Lung (tissue), 12 donors: ENCODE measurements around the gene ERCC8. TPM values are rescaled to one million over a fixed set of nuclear protein-coding genes. Genes with fewer than 3 reads are reported as not detected.

Experiments used
- ATAC-seq: fragments of 200-7000 bp; cut with Tn5 transposase; one replicate; pipeline ENCODE4 v1.9.1; 2020; ENCODE audit warnings: moderate number of reproducible peaks; ENCODE audit not compliant: insufficient read depth, low FRiP score
- DNase-seq, 3 donors: peaks; one replicate each; pipeline ENCODE4 v3.0.0-alpha.2; 2013 to 2017
- H3K27ac ChIP-seq, 2 donors: one replicate each; pipeline ENCODE4 v1.5.1; 2013; ENCODE audit warnings: mild to moderate bottlenecking in 2 of 2, moderate library complexity in 2 of 2, control low read depth in 1 of 2, inconsistent platforms in 1 of 2, low read depth in 1 of 2, low read length in 1 of 2
- H3K27me3 ChIP-seq, 3 donors: one replicate each; pipeline ENCODE4 v1.5.1; 2013; ENCODE audit warnings: low read length in 2 of 3; ENCODE audit not compliant: control insufficient read depth in 3 of 3, insufficient read depth in 3 of 3
- H3K36me3 ChIP-seq, 4 donors: one replicate each; pipeline ENCODE4 v1.5.1; 2013; ENCODE audit warnings: low read length in 4 of 4, mild to moderate bottlenecking in 1 of 4, moderate library complexity in 1 of 4; ENCODE audit not compliant: control insufficient read depth in 4 of 4, insufficient read depth in 4 of 4
- H3K4me1 ChIP-seq, 5 donors: one replicate each; pipeline ENCODE4 v1.5.1; 2013; ENCODE audit warnings: low read length in 5 of 5, mild to moderate bottlenecking in 2 of 5, moderate library complexity in 1 of 5; ENCODE audit not compliant: control insufficient read depth in 5 of 5, insufficient read depth in 5 of 5
- H3K4me3 ChIP-seq: one replicate; pipeline ENCODE4 v1.5.1; 2013; ENCODE audit warnings: mild to moderate bottlenecking, control low read depth, moderate library complexity
- H3K9ac ChIP-seq, 2 donors: one replicate each; pipeline ENCODE4 v1.5.1; 2013; ENCODE audit warnings: low read length in 2 of 2, control low read depth in 1 of 2; ENCODE audit not compliant: insufficient read depth in 1 of 2
- H3K9me3 ChIP-seq, 4 donors: one replicate each; pipeline ENCODE4 v1.5.1; 2013; ENCODE audit warnings: low read length in 3 of 4, mild to moderate bottlenecking in 1 of 4, moderate library complexity in 1 of 4; ENCODE audit not compliant: control insufficient read depth in 4 of 4, insufficient read depth in 3 of 4
- CTCF ChIP-seq: IDR thresholded peaks from 2 replicates; pipeline ENCODE4 v1.5.1; 2012; ENCODE audit warnings: mild to moderate bottlenecking; ENCODE audit errors: control extremely low read depth, extremely low read depth
- WGBS, 2 donors: extraction: QIAGEN DNeasy Blood & Tissue Kit; methylation state at CpG; one replicate each; pipeline ENCODE4 v1.1.7; 2013; 5-methylcytosine and 5-hydroxymethylcytosine counted together
- polyA plus RNA-seq, 2 donors: library from polyadenylated mRNA; stranded (reverse); fragments of 200-250 nt; gene quantifications; one replicate each; pipeline ENCODE4 v1.2.1, GENCODE V29; 2013
- total RNA-seq, 2 donors: library from RNA; depleted of rRNA in 1 of 2; stranded (reverse); fragments of >200 nt in 1 of 2; gene quantifications; one replicate each; pipeline ENCODE4 v1.2.1, GENCODE V29; 2014 to 2021
- donor health status: control.
- donor health status: control.
- donor health status: Bipolar disorder and iron deficiency.
- donor health status: healthy.
- donor health status: DM: yes; HTN: yes; CAD: no.

ERCC8 gene
- total and polyA plus RNA-seq, 4 donors = 4.6 to 11.3 (median 8.0) TPM

- Histone ChIP-seq H3K4me3 (no peak overlapping the region), H3K36me3 (no peaks in the 10 kb centered on the region), H3K4me1 (peaks cover 0 to 6% (median 0%) of the 10 kb centered on the region in 5 donors), H3K27ac (no peak overlapping the region), H3K9me3 (peaks cover 0 to 2% (median 0%) of the 10 kb centered on the region in 4 donors), H3K9ac (no peak overlapping the region), H3K27me3 (no peaks in the 10 kb centered on the region)
- DNase-seq = no peak
- WGBS, 2 donors = 73 to 77% methylated on average over 1 of the region's 1 CpG
- ATAC-seq = no peak
- TF ChIP-seq CTCF = no peak
Measured at GRCh38 chr5:60978968-60979367, 34.1 kb upstream of the ERCC8 start.

- no peak overlapping the region for H3K4me3 ChIP-seq
- ATAC-seq = no peak
- peaks cover 0 to 6% (median 0%) of the 10 kb centered on the region in 5 donors for H3K4me1 ChIP-seq
- H3K36me3 ChIP-seq = no peaks in the 10 kb centered on the region
- no peak for TF ChIP-seq CTCF
- H3K9me3 ChIP-seq = peaks cover 0 to 2% (median 0%) of the 10 kb centered on the region in 4 donors
- DNase-seq = no peak
- no peak overlapping the region for H3K9ac ChIP-seq
- no peak overlapping the region for H3K27ac ChIP-seq
- 79 to 83% methylated on average over 9 of the region's 9 CpGs for WGBS, 2 donors
- no peaks in the 10 kb centered on the region for H3K27me3 ChIP-seq
Measured at GRCh38 chr5:60977956-60978737, 33.3 kb upstream of the ERCC8 start.

- 77 to 94% methylated on average over 3 of the region's 3 CpGs for WGBS, 2 donors
Measured at GRCh38 chr5:60972231-60972630, 27.4 kb upstream of the ERCC8 start.

More at GRCh38 chr5:60972231-60972630, 27.4 kb upstream of the ERCC8 start:
- ATAC-seq (no peak), DNase-seq (no peak)
- no peak for TF ChIP-seq CTCF
- no peaks in the 10 kb centered on the region for H3K4me1 ChIP-seq
- H3K27ac ChIP-seq = no peak overlapping the region
- peaks cover 0 to 1% (median 0%) of the 10 kb centered on the region in 4 donors for H3K9me3 ChIP-seq
- H3K4me3 ChIP-seq = no peak overlapping the region
- no peaks in the 10 kb centered on the region for H3K27me3 ChIP-seq
- H3K36me3 ChIP-seq = no peaks in the 10 kb centered on the region
- no peak overlapping the region for H3K9ac ChIP-seq
